Measurements from ENCODE around the gene ARHGAP20.

Gene ARHGAP20

DNA sequence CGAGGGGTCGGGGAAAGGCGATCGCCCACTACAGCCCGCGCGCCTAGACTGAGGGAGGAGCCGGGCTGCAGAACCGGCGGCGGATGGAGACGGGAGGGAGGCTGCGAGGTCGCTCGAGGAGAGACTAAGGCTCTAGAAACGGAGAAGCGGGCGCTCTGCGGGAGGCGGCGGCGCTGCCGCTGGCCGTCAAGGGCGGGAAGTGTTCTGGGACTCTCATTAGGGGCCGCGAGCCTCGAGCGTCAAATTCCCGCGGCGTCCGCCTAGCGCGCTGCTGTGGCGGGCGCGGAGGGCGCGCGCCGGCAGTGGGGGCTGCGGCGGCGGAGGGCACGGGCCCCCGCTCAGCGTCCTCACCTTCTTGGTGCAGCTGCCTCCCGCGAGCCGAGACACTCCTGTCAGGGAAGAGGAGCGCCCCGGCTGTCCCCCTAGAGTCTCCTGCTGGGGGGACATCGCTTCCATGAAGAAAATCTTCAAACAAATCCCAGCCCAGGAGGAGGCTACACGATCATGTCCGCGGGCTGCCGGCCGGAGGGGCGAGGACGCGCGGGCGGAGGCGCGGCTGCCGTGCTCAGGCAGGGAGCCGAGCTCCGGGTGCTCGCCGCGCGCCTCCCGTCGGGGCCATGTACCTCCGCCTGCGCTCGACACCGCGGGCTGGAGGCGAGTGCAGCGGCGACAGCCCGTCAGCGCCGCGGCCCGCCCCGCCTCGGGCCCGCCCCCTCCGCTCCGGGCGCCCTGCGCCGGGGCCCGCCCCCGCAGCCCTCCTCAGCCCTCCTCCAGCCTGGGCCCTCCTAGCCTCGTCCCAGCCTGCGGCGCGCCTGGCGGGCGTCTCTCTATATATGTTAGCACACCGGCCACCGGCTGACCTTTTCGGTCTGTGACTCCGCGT is at the start of gene ARHGAP20:
Gene ARHGAP20, minus strand, starts transcription at position 662 of the 883 bp plus-strand sequence. Its CDS starts 206 bp downstream, at position 456.
- no peak for DNase-seq (ENCODE audit: low read depth)

- DNase-seq (ENCODE audit: low read depth) = no peak
These were observed 49.8 kb upstream of the ARHGAP20 start for GRCh38 chr11:110761991-110762390.

DNA sequence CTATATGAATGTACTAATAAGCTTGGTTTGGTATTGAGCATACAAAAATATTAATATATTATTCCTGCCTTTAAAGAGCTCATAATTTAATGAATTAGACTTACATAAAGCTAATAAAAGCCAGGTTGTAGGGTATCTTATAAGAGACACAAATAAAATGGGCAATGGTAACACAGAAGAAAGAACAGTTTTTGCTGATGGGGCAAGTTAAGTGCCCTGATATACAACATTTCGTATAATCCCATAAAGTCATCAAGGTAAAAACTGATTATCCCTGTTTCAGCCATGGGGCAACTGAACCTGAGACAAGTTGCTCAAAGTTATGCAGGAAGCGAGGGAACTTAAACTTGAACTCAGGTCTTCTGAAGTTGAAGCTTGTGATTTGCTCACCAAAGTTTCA is 48.9 kb upstream of the ARHGAP20 start:
- no peak for DNase-seq (ENCODE audit: low read depth)

DNA sequence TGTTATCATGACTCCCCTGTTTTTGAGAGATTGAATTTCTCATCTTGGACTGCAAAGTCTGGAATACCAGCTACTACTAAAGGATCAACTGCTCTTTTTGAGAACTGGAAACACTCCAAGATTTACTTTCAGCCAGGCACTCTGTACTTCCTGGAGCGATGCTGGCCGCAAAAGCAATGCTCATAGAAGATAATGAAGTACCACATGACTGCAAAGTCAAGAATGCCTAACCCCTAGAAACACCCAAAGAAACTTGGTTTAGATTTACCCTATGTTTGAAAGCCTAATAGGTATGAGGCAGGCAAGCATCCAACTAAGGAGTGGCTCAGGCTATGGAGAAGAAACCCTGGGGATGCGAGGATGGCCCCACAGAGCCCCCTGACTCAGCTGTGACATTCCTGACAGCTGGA is 47.7 kb upstream of the ARHGAP20 start:
- peak; percentile 46 for DNase-seq (ENCODE audit: low read depth)

- no peak for DNase-seq (ENCODE audit: low read depth)
These were observed 45.9 kb upstream of the ARHGAP20 start for GRCh38 chr11:110757962-110758755.

DNA sequence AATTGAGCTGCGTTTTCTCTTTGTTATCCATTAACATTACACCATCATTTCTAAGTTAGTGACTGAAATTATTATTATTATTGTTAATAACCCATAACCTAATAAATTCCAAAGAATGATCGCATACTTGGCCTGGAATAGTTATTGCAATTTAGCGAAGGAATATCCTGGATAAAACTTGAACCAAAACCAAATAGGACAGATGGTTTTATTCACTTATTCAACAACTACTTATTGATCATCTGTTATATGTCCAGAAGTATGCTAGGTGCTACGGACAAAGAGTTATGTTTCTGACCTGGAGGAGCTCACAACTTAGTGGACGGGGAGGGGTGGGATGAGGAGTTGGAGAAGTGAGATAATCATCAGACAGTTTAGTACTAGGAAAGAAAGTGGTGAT is 44.8 kb upstream of the ARHGAP20 start:
- no peak for DNase-seq (ENCODE audit: low read depth)

- DNase-seq (ENCODE audit: low read depth) = no peak
These were observed 43.7 kb upstream of the ARHGAP20 start for GRCh38 chr11:110755941-110756340.

GRCh38 chr11:110752890-110753289 is 40.7 kb upstream of the ARHGAP20 start:
- no peak for DNase-seq (ENCODE audit: low read depth)

DNA sequence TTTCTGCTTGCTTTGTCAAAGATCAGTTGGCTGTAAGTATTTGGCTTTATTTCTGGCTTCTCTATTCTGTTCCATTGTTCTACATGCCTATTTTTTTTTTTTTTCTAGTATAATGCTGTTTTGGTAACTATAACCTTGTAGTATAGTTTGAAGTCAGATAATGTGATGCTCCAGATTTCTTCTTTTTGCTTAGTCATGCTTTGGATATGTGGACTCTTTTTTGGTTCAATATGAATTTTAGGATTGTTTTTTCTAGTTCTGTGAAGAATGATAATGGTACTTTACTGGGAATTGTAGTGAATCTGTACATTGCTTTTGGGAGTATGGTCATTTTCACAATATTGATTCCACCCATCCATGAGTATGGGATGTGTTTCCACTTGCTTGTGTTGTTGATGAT is 37.9 kb upstream of the ARHGAP20 start:
- DNase-seq (ENCODE audit: low read depth) = no peak

GRCh38 chr11:110747531-110747930 is 35.3 kb upstream of the ARHGAP20 start:
- DNase-seq (ENCODE audit: low read depth) = no peak

DNA sequence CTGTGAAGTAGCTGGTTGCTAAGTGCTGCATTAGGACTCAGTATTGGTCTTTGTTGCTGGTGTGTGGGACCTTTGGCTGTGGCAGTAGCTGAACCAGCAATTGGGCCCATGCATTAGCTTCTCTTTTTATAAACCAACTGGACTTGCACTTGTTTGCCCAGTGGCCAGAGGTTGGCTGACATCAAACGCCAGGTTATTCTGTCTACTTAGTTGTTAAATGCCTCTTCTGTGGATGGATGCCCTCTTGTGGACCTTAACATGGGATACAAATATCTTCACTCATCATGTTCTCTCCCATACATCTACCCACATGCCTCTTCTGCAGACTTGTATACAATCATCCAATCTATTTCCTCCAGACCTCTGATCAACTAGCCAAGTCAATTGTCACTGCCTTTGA is 26.4 kb upstream of the ARHGAP20 start:
- DNase-seq (ENCODE audit: low read depth) = no peak

DNA sequence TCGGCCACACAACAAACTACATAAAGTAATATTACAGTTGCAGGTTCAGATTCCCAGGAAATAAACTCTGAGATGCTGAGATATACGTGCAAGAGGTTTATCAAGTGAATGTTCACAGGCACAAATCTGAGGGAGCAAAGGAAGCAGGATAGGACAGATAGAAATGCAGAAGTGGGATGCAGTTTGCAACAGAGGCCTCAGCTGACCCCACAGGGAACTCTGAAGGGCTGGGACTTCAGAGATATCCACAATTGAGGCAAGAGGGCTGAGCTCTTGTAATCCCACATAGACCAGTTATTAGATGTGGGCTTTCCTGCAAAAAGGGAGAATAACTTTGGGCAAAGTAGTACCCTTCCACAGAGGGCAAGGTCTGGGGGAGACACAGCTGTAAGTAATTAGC is 25.4 kb upstream of the ARHGAP20 start:
- DNase-seq (ENCODE audit: low read depth) = no peak

DNA sequence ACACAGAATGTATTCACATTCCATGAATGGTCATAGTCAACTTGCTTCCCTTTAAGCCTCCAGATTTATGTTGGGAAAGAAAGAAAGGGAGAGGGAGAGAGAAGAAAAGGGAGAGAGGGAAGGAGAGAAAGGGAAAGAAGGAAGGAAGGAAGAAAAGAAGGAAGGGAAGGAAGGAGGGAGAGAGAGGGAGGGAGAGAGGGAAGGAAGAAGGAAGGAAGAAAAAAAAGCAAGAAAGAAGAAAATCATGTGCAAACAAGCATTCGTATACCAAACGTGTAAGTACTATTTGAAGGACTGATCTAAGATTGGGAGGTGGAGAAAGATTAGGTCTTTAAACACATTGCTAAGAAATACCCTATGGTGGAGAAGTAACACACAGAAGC is 23.9 kb upstream of the ARHGAP20 start:
- no peak for DNase-seq (ENCODE audit: low read depth)

- no peak for DNase-seq (ENCODE audit: low read depth)
These were observed 23.4 kb upstream of the ARHGAP20 start for GRCh38 chr11:110735455-110736170.

GRCh38 chr11:110734790-110735189 is 22.6 kb upstream of the ARHGAP20 start:
- no peak for DNase-seq (ENCODE audit: low read depth)

DNA sequence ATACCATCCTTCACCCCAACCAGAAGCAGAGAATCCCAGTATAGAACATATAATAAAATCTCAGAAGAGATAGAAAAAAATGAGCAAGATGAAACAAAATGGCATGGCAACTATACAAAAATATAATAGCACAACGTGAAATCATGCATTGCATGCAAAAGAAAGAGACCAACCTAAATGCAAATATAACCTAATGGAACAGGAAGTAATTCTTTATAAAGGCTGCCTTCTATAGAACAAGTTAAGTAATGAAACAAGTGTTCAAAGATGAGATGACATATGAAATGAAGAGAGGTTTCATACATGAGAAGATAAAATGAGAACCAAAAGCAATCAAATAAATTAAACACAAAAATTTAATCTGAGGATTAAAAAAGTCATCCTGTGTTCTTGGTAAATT is 18.5 kb upstream of the ARHGAP20 start:
- DNase-seq (ENCODE audit: low read depth) = no peak

DNA sequence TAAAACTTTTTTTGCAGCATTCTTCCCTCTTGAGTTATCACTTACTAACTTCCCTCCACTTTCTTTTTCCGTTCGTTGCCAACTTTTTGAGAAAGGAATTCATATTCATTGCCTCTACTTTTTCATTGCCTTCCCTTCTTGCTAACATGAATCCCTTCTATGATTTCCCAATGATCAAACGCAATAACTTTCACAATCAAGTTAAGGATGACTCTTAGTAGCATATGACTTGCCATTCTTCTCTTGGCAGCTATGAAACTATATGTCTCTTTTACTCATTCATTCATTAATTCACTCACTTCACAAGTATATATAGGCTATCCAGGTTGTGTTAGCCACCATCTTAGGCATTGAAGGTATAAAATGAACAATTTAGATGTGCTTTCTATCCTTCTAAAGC is 16.6 kb upstream of the ARHGAP20 start:
- DNase-seq (ENCODE audit: low read depth) = no peak

GRCh38 chr11:110728476-110728875 is 16.2 kb upstream of the ARHGAP20 start:
- DNase-seq (ENCODE audit: low read depth) = no peak

DNA sequence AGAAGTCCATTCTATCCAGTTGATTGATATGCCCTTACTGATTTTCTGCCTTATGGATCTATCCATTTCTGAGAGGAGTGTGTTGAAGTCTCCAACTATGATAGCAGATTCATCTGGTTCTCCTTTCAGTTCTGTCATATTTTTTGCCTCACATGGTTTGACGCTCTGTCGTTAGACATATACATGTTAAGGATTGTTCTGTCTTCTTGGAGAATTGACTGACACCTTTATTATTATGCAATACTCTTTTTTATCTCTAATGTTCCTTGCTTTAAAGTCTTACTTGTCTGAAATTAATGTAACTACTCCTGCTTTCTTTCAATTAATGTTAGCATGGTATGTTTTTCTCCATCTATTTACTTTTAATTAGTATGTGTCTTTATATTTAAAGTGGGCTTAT is 12.1 kb upstream of the ARHGAP20 start:
- no peak for DNase-seq (ENCODE audit: low read depth)

DNA sequence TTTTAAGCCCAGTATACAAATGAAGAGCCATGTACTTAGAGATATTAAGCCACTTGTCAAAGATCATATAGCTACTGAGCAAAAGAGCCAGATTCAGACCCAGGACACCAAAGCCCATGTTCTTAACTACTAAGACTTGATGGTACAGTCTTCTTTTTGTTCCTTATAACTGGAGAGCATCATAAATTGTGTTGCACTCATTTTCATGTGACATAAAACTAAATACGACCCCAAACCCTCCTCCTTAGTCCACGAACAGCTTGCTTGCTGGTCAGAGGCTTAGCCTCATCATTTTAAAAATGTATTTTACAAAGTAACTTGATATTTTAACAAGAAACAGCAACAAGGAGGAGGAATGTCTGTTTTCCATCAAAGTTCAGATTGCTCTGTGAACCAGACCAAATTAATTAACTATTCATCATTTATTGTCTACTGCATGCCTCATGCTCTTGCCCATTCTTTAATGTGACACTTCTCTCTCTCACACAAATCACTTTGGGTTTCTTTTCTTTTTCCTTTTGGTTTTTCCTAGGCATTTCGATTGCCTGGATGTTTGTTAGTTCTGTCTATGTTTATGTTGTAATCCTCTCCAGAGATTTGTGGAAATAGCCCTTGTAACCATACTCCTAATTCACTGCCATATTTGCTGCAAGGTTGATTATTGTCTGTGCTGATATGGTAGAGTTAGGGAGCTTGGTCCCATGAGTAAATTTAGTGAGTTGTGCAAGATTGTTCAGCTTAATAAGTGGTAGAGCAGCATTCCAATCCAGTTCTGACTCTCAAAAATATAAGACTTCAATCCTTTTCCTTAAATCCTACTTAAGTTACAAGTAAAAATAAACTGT is 8.4 kb upstream of the ARHGAP20 start:
- DNase-seq (ENCODE audit: low read depth) = no peak

- DNase-seq (ENCODE audit: low read depth) = no peak
These were observed 4.1 kb upstream of the ARHGAP20 start for GRCh38 chr11:110716361-110716760.

DNA sequence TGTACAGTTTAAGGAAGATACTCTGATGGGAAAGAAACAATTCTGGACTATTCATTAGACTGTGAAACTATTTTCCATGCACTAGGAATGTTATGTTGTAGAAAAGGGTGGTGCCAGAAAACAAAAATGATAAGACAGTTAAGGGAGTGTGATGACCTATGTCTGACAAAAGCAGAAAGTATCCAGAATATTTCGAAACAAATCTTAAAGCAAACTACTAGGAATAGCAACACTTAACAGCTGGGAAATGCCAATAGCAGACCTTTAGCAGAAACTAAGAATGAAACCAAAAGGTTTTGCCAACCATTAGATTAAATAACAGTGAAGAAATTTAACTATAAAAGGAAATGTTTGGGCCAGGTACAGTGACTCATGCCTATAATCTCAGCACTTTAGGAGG is 3.3 kb upstream of the ARHGAP20 start:
- DNase-seq (ENCODE audit: low read depth) = no peak

Measured in non-pigmented ciliary epithelial cell (primary cell).